ENCODE results near the gene PDZD2.
"Not testable (repeated sequence)": the region's sequence is repeated elsewhere in the genome, so short reads cannot be mapped to it uniquely, and the experiment has no call there.

PDZD2 gene

GRCh38 chr5:31682851-31683250 lies 43.9 kb downstream of the PDZD2 start:
- TF ChIP-seq CTCF (IDR thresholded peaks at IDR 0.05; ENCODE audit: extremely low read depth, missing control alignments): no peak
- no peak for DNase-seq (ENCODE audit: low spot score)

GRCh38 chr5:31688515-31689092 lies 49.7 kb downstream of the PDZD2 start:
- peak; percentile 33 for DNase-seq (ENCODE audit: low spot score)
- TF ChIP-seq CTCF (IDR thresholded peaks at IDR 0.05; ENCODE audit: extremely low read depth, missing control alignments): no peak

GRCh38 chr5:31691408-31691807 lies 52.5 kb downstream of the PDZD2 start:
- DNase-seq (ENCODE audit: low spot score): not testable (repeated sequence)

DNA sequence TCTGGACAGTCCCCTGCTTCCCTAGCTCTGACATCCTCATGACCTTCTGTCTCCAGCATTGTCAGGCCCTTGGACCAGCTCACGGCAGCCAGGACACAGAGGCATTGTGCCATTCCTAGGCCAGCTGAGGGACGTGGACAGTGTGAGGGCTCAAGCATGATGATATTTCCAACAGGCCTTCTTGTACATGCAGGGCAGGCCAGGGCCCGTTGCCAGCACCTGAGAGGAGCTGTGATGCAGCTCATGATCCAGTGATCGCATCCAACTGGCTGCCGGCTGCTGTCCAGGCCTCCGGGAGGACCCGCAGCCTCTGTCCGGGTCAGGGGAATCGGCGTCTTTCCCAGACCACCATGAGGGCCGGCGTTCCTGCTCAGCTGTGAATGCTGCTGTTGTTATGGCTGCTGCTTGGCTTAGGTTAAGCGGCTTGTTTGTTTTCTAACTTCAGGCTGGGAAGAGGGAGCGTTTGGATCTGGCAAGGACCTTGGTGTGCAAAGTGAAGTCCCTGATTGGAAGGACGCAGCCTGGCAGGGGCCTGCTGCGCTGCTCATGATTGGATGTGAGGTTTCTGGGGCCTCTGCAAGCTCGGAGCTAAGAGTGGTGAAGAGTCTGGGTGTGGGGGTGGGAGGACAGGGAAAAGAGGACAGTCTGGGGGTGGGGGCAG lies 53.8 kb downstream of the PDZD2 start:
- TF ChIP-seq CTCF (IDR thresholded peaks at IDR 0.05; ENCODE audit: extremely low read depth, missing control alignments): no peak

GRCh38 chr5:31698673-31699072 lies 59.7 kb downstream of the PDZD2 start:
- no peak for TF ChIP-seq CTCF (IDR thresholded peaks at IDR 0.05; ENCODE audit: extremely low read depth, missing control alignments)
- DNase-seq (ENCODE audit: low spot score): no peak

More for the DNA sequence above, 53.8 kb downstream of the PDZD2 start:
- DNase-seq (ENCODE audit: low spot score): no peak

GRCh38 chr5:31701642-31702299 lies 62.8 kb downstream of the PDZD2 start:
- TF ChIP-seq CTCF (IDR thresholded peaks at IDR 0.05; ENCODE audit: extremely low read depth, missing control alignments): no peak
- no peak for DNase-seq (ENCODE audit: low spot score)

- DNase-seq (ENCODE audit: low spot score): no peak
- TF ChIP-seq CTCF (IDR thresholded peaks at IDR 0.05; ENCODE audit: extremely low read depth, missing control alignments): no peak
Observed at GRCh38 chr5:31702712-31703111, 63.8 kb downstream of the PDZD2 start.
